K562 (cell line): ENCODE measurements around the gene ZNF213. TPM values are rescaled to one million over a fixed set of nuclear protein-coding genes. Genes with fewer than 3 reads are reported as not detected.

Experiments used
- CBX8 ChIP-seq: fragments of 200-600 bp; sonication (generic); IDR thresholded peaks from 2 replicates; pipeline ENCODE4 v1.6.1; 2012; ENCODE audit warnings: borderline replicate concordance, mixed run types, low read depth, mild to moderate bottlenecking, moderate library complexity, mixed read lengths, low read length, control low read depth, inconsistent platforms; ENCODE audit not compliant: poor library complexity, severe bottlenecking; ENCODE audit errors: extremely low read depth
- CCAR2 ChIP-seq: fragments of 200-400 bp; formaldehyde crosslinking; IDR thresholded peaks from 2 replicates; pipeline ENCODE4 v1.6.1; 2017; ENCODE audit warnings: mild to moderate bottlenecking, low read depth, low read length
- FOS ChIP-seq: IDR thresholded peaks from 3 replicates; pipeline ENCODE4 v1.6.1; 2011; ENCODE audit not compliant: insufficient read length; ENCODE audit errors: extremely low read depth
- KLF13 ChIP-seq: fragments of 450-650 bp; IDR thresholded peaks from 2 replicates; pipeline ENCODE4 v1.6.1; 2016; ENCODE audit warnings: missing genetic modification characterization, low read depth, mild to moderate bottlenecking, missing compliant biosample characterization, moderate library complexity, borderline replicate concordance
- MTF1 ChIP-seq: fragments of 250-450 bp; sonication (Bioruptor Pico); IDR thresholded peaks from 2 replicates; pipeline ENCODE4 v1.9.0; 2021; ENCODE audit warnings: moderate library complexity, mild to moderate bottlenecking, inconsistent platforms, borderline replicate concordance
- POLR2AphosphoS5 ChIP-seq: IDR thresholded peaks from 2 replicates; pipeline ENCODE4 v1.6.1; 2011; ENCODE audit warnings: mild to moderate bottlenecking, low read depth, low read length, moderate library complexity; ENCODE audit not compliant: control insufficient read depth, insufficient read depth
- RHOXF2B ChIP-seq: fragments of 250-450 bp; sonication (Bioruptor Pico); conservative IDR thresholded peaks from 2 replicates; pipeline ENCODE4 v1.5.1; 2021
- SOX6 ChIP-seq: fragments of 450-650 bp; IDR thresholded peaks from 2 replicates; pipeline ENCODE4 v1.6.1; 2014; ENCODE audit warnings: mild to moderate bottlenecking
- SP1 ChIP-seq: sonication (generic); formaldehyde crosslinking; IDR thresholded peaks from 2 replicates; pipeline ENCODE4 v1.8.1; 2022; ENCODE audit warnings: mild to moderate bottlenecking, missing genetic modification reagents
- TBP ChIP-seq: optimal IDR thresholded peaks from 2 replicates; pipeline ENCODE3; 2011; ENCODE audit warnings: low read depth, low read length, improper control_type of control experiment
- ZBTB49 ChIP-seq: sonication (generic); formaldehyde crosslinking; IDR thresholded peaks from 2 replicates; pipeline ENCODE4 v1.8.0; 2022; ENCODE audit warnings: missing genetic modification reagents, mild to moderate bottlenecking, borderline replicate concordance
- ZBTB7A ChIP-seq: IDR thresholded peaks from 2 replicates; pipeline ENCODE4 v1.6.1; 2011; ENCODE audit warnings: low read depth, mild to moderate bottlenecking, low read length, moderate library complexity, borderline replicate concordance; ENCODE audit not compliant: control insufficient read depth
- ZNF408 ChIP-seq: fragments of 250-450 bp; sonication (Bioruptor Pico); IDR thresholded peaks from 2 replicates; pipeline ENCODE4 v1.4.0; 2020; ENCODE audit warnings: low read depth, mild to moderate bottlenecking, moderate library complexity
- ZNF699 ChIP-seq: fragments of 250-450 bp; sonication (Bioruptor Pico); IDR thresholded peaks from 2 replicates; pipeline ENCODE4 v1.8.0; 2021; ENCODE audit warnings: mild to moderate bottlenecking, moderate library complexity; ENCODE audit not compliant: insufficient replicate concordance
- polyA plus RNA-seq, 8 experiments: library from polyadenylated mRNA; depleted of rRNA in 4 of 8; stranded (reverse) in 5 of 8; unstranded in 3 of 8; fragments of >200 nt; fragmentation: Nextera tagmentation in 2 of 8; fragmentation: Illumina TruSeq in 1 of 8; extraction: Ambion mirVana in 2 of 8; extraction: Trizol in 1 of 8; gene quantifications; 2 replicates each; pipeline versions ENCODE4 v1.2.1 to v1.2.3, GENCODE V29; 2011 to 2014; ENCODE audit warnings: inconsistent platforms in 1 of 8, missing spikeins in 1 of 8
- total RNA-seq, 7 experiments: library from RNA; depleted of rRNA in 6 of 7; stranded (reverse); fragments of >200 nt in 6 of 7; fragmentation: Illumina TruSeq in 2 of 7; extraction: Trizol in 2 of 7; gene quantifications; 2 replicates each; pipeline versions ENCODE4 v1.2.1 to v1.2.3, GENCODE V29; 2011 to 2021; ENCODE audit warnings: low replicate concordance in 1 of 7
- TF ChIP-seq, protein P1 (sequence below), 2 experiments: fragments of 450-650 bp; IDR thresholded peaks; 2 replicates each; pipeline ENCODE4 v1.6.1; 2018; ENCODE audit warnings: mild to moderate bottlenecking in 2 of 2, low read depth in 1 of 2; ENCODE audit not compliant: partially characterized antibody in 2 of 2
- TF ChIP-seq, protein P2 (sequence below), 3 experiments: fragments of 200-800 bp in 1 of 3; sonication (Bioruptor generic) in 1 of 3; sonication (generic) in 1 of 3; formaldehyde crosslinking in 1 of 3; IDR thresholded peaks; 2 replicates each; pipeline versions ENCODE4 v1.6.1 to v1.8.0; 2016 to 2022; ENCODE audit warnings: mild to moderate bottlenecking in 2 of 3, missing compliant biosample characterization in 2 of 3, missing genetic modification characterization in 2 of 3, missing genetic modification reagents in 1 of 3

Gene ZNF213
- total and polyA plus RNA-seq, 9 of the 15 experiments (the other 6 are each of a cell fraction or from before 2014, with no cell fraction given), result 0.49 to 10.0 (median 1.8) TPM

DNA sequence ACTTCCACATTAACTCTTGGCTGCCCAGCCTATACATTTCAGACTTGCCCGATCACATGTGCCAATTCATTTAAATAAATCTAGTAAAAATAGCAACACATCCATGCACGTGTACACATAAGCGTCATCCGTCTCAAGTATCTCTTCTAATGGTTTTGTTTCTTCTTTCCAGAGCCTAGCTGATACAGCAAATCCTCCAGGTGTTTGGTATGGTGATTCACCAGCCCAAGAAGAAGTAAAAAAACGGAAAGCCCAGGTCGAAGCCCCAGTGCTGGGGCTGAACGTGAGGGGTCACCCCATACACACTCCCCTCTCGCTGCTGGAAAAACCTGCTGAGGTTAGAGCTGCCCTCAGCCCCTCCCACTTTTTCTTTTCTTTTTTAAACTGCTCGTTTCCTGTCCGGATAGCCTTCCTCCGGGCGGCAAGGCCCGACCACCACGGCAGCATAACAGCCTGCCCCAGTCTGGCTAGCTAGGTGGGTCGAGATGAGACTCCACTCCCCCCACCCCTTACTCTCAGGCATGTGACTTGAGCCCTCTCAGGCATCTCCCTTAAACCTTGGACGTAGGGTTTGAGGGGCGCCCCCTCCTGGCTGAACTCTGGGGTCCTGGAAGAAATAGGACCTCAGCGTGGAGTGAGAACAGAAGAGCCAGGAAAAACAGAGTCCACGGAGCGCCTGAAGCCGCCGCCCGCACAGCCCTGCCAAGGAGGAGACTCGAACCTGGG is 39.2 kb downstream of the ZNF213 start (continued):
- TF ChIP-seq, protein P1, sequence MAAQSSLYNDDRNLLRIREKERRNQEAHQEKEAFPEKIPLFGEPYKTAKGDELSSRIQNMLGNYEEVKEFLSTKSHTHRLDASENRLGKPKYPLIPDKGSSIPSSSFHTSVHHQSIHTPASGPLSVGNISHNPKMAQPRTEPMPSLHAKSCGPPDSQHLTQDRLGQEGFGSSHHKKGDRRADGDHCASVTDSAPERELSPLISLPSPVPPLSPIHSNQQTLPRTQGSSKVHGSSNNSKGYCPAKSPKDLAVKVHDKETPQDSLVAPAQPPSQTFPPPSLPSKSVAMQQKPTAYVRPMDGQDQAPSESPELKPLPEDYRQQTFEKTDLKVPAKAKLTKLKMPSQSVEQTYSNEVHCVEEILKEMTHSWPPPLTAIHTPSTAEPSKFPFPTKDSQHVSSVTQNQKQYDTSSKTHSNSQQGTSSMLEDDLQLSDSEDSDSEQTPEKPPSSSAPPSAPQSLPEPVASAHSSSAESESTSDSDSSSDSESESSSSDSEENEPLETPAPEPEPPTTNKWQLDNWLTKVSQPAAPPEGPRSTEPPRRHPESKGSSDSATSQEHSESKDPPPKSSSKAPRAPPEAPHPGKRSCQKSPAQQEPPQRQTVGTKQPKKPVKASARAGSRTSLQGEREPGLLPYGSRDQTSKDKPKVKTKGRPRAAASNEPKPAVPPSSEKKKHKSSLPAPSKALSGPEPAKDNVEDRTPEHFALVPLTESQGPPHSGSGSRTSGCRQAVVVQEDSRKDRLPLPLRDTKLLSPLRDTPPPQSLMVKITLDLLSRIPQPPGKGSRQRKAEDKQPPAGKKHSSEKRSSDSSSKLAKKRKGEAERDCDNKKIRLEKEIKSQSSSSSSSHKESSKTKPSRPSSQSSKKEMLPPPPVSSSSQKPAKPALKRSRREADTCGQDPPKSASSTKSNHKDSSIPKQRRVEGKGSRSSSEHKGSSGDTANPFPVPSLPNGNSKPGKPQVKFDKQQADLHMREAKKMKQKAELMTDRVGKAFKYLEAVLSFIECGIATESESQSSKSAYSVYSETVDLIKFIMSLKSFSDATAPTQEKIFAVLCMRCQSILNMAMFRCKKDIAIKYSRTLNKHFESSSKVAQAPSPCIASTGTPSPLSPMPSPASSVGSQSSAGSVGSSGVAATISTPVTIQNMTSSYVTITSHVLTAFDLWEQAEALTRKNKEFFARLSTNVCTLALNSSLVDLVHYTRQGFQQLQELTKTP (IDR thresholded peaks at IDR 0.05; ENCODE audit: low read depth in 1 of 2, partially characterized antibody in 2 of 2), result peak in 1 of 2 experiments; percentile 14
- TF ChIP-seq CBX8, result no peak
- TF ChIP-seq SP1, result peak; percentile 42; the same call in 1 of the 2 replicates
- no peak for TF ChIP-seq ZBTB49 (CRISPR knock-in tag)
- TF ChIP-seq POLR2AphosphoS5, result no peak
- TF ChIP-seq RHOXF2B (CRISPR knock-in tag), result no peak
- TF ChIP-seq MTF1 (CRISPR knock-in tag), result no peak
- TF ChIP-seq SOX6, result 0 out of 2 replicates have a peak, but pooled peaks have one; percentile 20
- no peak for TF ChIP-seq ZNF699
- TF ChIP-seq, protein P2, sequence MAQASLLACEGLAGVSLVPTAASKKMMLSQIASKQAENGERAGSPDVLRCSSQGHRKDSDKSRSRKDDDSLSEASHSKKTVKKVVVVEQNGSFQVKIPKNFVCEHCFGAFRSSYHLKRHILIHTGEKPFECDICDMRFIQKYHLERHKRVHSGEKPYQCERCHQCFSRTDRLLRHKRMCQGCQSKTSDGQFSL (CRISPR knock-in tag; IDR thresholded peaks at IDR 0.05), result 0 out of 2 replicates have a peak, but pooled peaks have one; percentile 41
- TF ChIP-seq, protein P2 (tag; IDR thresholded peaks at IDR 0.05), result no peak
- peak; percentile 63; the same call in 1 of the 2 replicates for TF ChIP-seq ZBTB7A
- TF ChIP-seq TBP, result no peak
- TF ChIP-seq KLF13 (tag), result peak; percentile 80
- no peak for TF ChIP-seq FOS
- TF ChIP-seq CCAR2, result no peak
- TF ChIP-seq ZNF408 (CRISPR knock-in tag), result no peak
